Neural cell (in vitro differentiated cells): ENCODE measurements around the gene BCAR3. TPM values are rescaled to one million over a fixed set of nuclear protein-coding genes. Genes with fewer than 3 reads are reported as not detected.

ENCODE experiments used
- H2AFZ ChIP-seq: fragments of 200-600, 300-800 bp; sonication (generic), shearing (Covaris generic); 2 replicates; pipeline ENCODE4 v1.6.0; 2014; ENCODE audit warnings: low read depth, mild to moderate bottlenecking, antibody characterized with exemption, low read length, moderate library complexity
- H3F3A ChIP-seq: fragments of 200-600 bp; shearing (Covaris generic); 2 replicates; pipeline ENCODE4 v1.6.1; 2016; ENCODE audit warnings: mild to moderate bottlenecking, moderate library complexity, mixed read lengths, antibody characterized with exemption, low read length; ENCODE audit not compliant: insufficient read depth, poor library complexity, severe bottlenecking
- H3K27ac ChIP-seq: fragments of 200-600, 300-800 bp; sonication (generic), shearing (Covaris generic); 2 replicates; pipeline ENCODE4 v1.5.1; 2014; ENCODE audit warnings: mild to moderate bottlenecking, low read length, moderate library complexity
- H3K27me3 ChIP-seq: fragments of 300-800, 200-600 bp; sonication (generic), shearing (Covaris generic); 2 replicates; pipeline ENCODE4 v1.6.0; 2014; ENCODE audit warnings: mild to moderate bottlenecking, low read depth, low read length, moderate library complexity; ENCODE audit not compliant: insufficient read depth
- H3K36me3 ChIP-seq: fragments of 300-800, 200-600 bp; sonication (generic), shearing (Covaris generic); 2 replicates; pipeline ENCODE4 v1.5.1; 2014; ENCODE audit warnings: mild to moderate bottlenecking, antibody characterized with exemption, low read length, moderate library complexity; ENCODE audit not compliant: insufficient read depth
- H3K4me2 ChIP-seq: fragments of 300-800, 200-600 bp; sonication (generic), shearing (Covaris generic); 2 replicates; pipeline ENCODE4 v1.6.0; 2014; ENCODE audit warnings: mild to moderate bottlenecking, low read length
- H3K4me3 ChIP-seq: fragments of 300-800, 200-600 bp; sonication (generic), shearing (Covaris generic); 2 replicates; pipeline ENCODE4 v1.5.1; 2014; ENCODE audit warnings: mild to moderate bottlenecking, low read length, moderate library complexity
- H3K79me2 ChIP-seq: fragments of 200-600 bp; shearing (Covaris generic); replicated peaks from 2 replicates; pipeline ENCODE4 v1.6.0; 2014; ENCODE audit warnings: mild to moderate bottlenecking, low read length, moderate library complexity; ENCODE audit not compliant: insufficient read depth
- H3K9ac ChIP-seq: fragments of 300-800, 200-600 bp; sonication (generic), shearing (Covaris generic); 2 replicates; pipeline ENCODE4 v1.6.1; 2016; ENCODE audit warnings: mild to moderate bottlenecking, low read length, mixed read lengths
- H3K9me2 ChIP-seq: fragments of 200-600 bp; shearing (Covaris generic); 2 replicates; pipeline ENCODE4 v1.6.1; 2016; ENCODE audit warnings: mild to moderate bottlenecking, low read length, mixed read lengths; ENCODE audit not compliant: insufficient read depth
- H3K9me3 ChIP-seq: fragments of 200-600, 300-800 bp; sonication (generic), shearing (Covaris generic); 2 replicates; pipeline ENCODE4 v1.6.1; 2016; ENCODE audit warnings: mild to moderate bottlenecking, mixed run types, low read length, moderate library complexity, mixed read lengths
- H4K20me1 ChIP-seq: fragments of 200-600 bp; shearing (Covaris generic); 2 replicates; pipeline ENCODE4 v1.6.1; 2016; ENCODE audit warnings: mild to moderate bottlenecking, mixed run types; ENCODE audit not compliant: insufficient read depth
- CTCF ChIP-seq: fragments of 450-650 bp; IDR thresholded peaks from 2 replicates; pipeline ENCODE4 v1.5.1; 2014; ENCODE audit warnings: antibody characterized with exemption, mild to moderate bottlenecking, moderate library complexity; ENCODE audit not compliant: poor library complexity, severe bottlenecking
- EP300 ChIP-seq: fragments of 450-650 bp; conservative IDR thresholded peaks from 2 replicates; pipeline ENCODE4 v1.6.1; 2014; ENCODE audit warnings: antibody characterized with exemption, mild to moderate bottlenecking, moderate library complexity; ENCODE audit not compliant: poor library complexity, severe bottlenecking
- EZH2 ChIP-seq: fragments of 200-600, 300-800 bp; shearing (Covaris generic), sonication (generic); IDR thresholded peaks from 2 replicates; pipeline ENCODE4 v1.6.1; 2014; ENCODE audit warnings: antibody characterized with exemption, low read length, borderline replicate concordance, mild to moderate bottlenecking; ENCODE audit not compliant: insufficient read depth, poor library complexity, severe bottlenecking
- MXI1 ChIP-seq: fragments of 450-650 bp; conservative IDR thresholded peaks from 2 replicates; pipeline ENCODE4 v1.6.1; 2014; ENCODE audit warnings: antibody characterized with exemption, mild to moderate bottlenecking; ENCODE audit not compliant: poor library complexity, severe bottlenecking
- POLR2AphosphoS5 ChIP-seq: IDR thresholded peaks from 2 replicates; pipeline ENCODE4 v1.6.1; 2012
- RAD21 ChIP-seq: fragments of 450-650 bp; conservative IDR thresholded peaks from 2 replicates; pipeline ENCODE4 v1.6.1; 2014; ENCODE audit warnings: antibody characterized with exemption, mild to moderate bottlenecking, moderate library complexity
- REST ChIP-seq: IDR thresholded peaks from 2 replicates; pipeline ENCODE4 v1.6.1; 2012; ENCODE audit warnings: borderline replicate concordance
- SMC3 ChIP-seq: fragments of 450-650 bp; conservative IDR thresholded peaks from 2 replicates; pipeline ENCODE4 v1.6.1; 2014; ENCODE audit warnings: antibody characterized with exemption, mild to moderate bottlenecking, moderate library complexity; ENCODE audit not compliant: poor library complexity
- TAF1 ChIP-seq: IDR thresholded peaks from 2 replicates; pipeline ENCODE4 v1.6.1; 2012; ENCODE audit warnings: low read depth
- polyA plus RNA-seq: library from polyadenylated mRNA; depleted of rRNA; stranded (reverse); fragments of >200 nt; gene quantifications from 2 replicates; pipeline ENCODE4 v1.2.3, GENCODE V29; 2014

Gene BCAR3
- polyA plus RNA-seq, 1 donor from 2014 or later: 2.5 TPM

GRCh38 chr1:93640656-93641440, 40.8 kb downstream of the BCAR3 start:
- Histone ChIP-seq H3F3A (no peaks in the 10 kb centered on the region), H3K79me2 (no peaks in the 10 kb centered on the region), H3K9me3 (no peaks in the 10 kb centered on the region), H3K27me3 (no peaks in the 10 kb centered on the region), H3K4me3 (no peak overlapping the region), H3K27ac (no peak overlapping the region), H2AFZ (no peak overlapping the region), H3K36me3 (no peaks in the 10 kb centered on the region), H3K9me2 (no peaks in the 10 kb centered on the region), H4K20me1 (no peaks in the 10 kb centered on the region), H3K4me2 (no peak overlapping the region), H3K9ac (no peak overlapping the region)
- TF ChIP-seq POLR2AphosphoS5 (no peak), MXI1 (no peak), SMC3 (no peak), CTCF (no peak), REST (no peak), EP300 (no peak), TAF1 (no peak), RAD21 (no peak), EZH2 (no peak)

GRCh38 chr1:93638981-93639380, 42.7 kb downstream of the BCAR3 start:
- Histone ChIP-seq H3F3A (no peaks in the 10 kb centered on the region), H3K36me3 (no peaks in the 10 kb centered on the region), H3K79me2 (no peaks in the 10 kb centered on the region), H3K4me2 (no peak overlapping the region), H2AFZ (no peak overlapping the region), H3K9me2 (no peaks in the 10 kb centered on the region), H3K9me3 (no peaks in the 10 kb centered on the region), H4K20me1 (no peaks in the 10 kb centered on the region), H3K4me3 (no peak overlapping the region), H3K9ac (no peak overlapping the region), H3K27me3 (no peaks in the 10 kb centered on the region), H3K27ac (no peak overlapping the region)
- TF ChIP-seq MXI1 (no peak), REST (no peak), POLR2AphosphoS5 (no peak), CTCF (no peak), TAF1 (no peak), RAD21 (no peak), EZH2 (no peak), EP300 (no peak), SMC3 (no peak)
